Muscle of back (tissue), 13 donors: ENCODE measurements around the gene MS4A13. TPM values are rescaled to one million over a fixed set of nuclear protein-coding genes. Genes with fewer than 3 reads are reported as not detected.
A peak's percentile ranks its signal among the peaks of the same experiment; 100 is the strongest.
"Not testable (repeated sequence)": the region's sequence is repeated elsewhere in the genome, so short reads cannot be mapped to it uniquely, and the experiment has no call there.

ENCODE experiments used
- DNase-seq, 3 donors: peaks; one replicate each; pipeline versions ENCODE4 v3.0.0 to v3.0.0-alpha.2; 2013
- long read RNA-seq, 9 donors: transcript quantifications; one replicate each; lab custom pipeline, GENCODE V29; 2026
- polyA plus RNA-seq, 10 donors: library from polyadenylated mRNA; unstranded; fragments of 120-200 nt; gene quantifications; one replicate each; pipeline ENCODE4 v1.2.1, GENCODE V29; 2013; ENCODE audit not compliant: insufficient read length in 10 of 10

Gene MS4A13
- not detected for polyA plus RNA-seq
- long read RNA-seq, donor 1: 0 reads
- long read RNA-seq, donor 2: 0 reads
- long read RNA-seq, donor 3: 0 reads
- long read RNA-seq, donor 4: 0 reads
- long read RNA-seq, donor 5: 0 reads
- long read RNA-seq, donor 6: 0 reads
- long read RNA-seq, donor 7: 0 reads
- long read RNA-seq, donor 8: 0 reads
- long read RNA-seq, donor 9: 0 reads

GRCh38 chr11:60515144-60515855 lies at the start of gene MS4A13:
TSS of gene MS4A13 (plus strand) at chr11:60515392. CDS start at chr11:60518084, 2,692 bp downstream.
- DNase-seq: no peak

DNA sequence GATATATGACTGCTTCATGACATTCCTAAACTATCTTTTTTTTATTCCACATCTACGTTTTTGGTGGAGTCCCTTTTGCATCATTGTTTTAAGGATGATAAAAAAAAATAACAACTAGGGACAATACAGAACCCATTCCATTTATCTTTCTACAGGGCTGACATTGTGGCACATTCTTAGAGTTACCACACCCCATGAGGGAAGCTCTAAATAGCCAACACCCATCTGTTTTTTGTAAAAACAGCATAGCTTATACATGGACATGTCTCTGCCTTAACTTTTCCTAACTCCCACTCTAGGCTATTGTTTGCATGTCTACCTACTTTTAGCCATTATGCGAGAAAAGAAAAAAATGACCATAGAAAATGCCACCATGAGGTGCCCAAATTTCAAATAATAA lies 46.4 kb upstream of the MS4A13 start:
- no peak for DNase-seq

- DNase-seq: no peak
These were observed 45.5 kb upstream of the MS4A13 start for GRCh38 chr11:60469723-60470122.

- peak in 2 of 3 donors; percentile 16 to 18 for DNase-seq
These were observed 38.2 kb upstream of the MS4A13 start for GRCh38 chr11:60477035-60477445.

DNA sequence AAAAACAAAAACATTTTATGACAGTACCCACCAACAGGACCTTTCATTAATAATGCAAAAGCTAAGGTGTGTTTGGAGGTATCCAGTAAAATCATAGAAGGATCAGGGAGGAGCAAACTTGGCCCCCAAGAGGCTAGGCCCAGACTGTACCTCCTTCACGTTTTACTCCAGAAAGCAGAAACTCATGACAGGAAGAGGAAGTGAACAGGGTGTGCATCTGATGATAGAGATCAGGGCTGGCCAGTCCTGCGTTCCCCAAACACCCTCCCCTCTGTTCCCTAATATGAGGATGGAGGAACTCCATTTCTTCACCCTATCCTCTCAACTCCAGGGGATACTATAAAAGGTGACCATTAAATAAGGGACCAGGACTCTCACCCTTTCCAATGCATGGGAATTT lies 32.8 kb upstream of the MS4A13 start:
- no peak for DNase-seq

DNA sequence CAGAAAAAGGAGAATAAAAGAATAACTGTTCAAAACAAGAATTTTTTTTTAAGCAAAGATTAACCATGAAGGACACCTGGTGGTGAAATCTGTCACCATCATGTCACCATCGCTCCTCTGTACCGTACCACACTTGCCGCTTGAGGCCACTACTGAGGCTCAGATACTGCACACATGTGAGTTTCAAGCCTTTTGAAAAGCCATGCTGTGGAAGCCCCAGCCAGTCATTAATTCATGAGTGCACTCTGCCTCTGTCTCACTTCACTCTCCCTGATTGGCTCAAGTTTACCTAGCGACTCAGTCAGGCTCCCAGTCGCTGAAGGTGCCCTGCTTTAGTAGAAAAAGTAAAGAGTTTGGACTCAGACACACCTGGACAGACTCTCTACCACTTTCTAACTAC lies 29.2 kb upstream of the MS4A13 start:
- no peak for DNase-seq

- DNase-seq: no peak
These were observed 22.6 kb upstream of the MS4A13 start, which contains the start of gene MS4A12 for GRCh38 chr11:60492488-60493009. TSS of gene MS4A12 (plus strand) at chr11:60492778. CDS start at chr11:60497319, 4,541 bp downstream.

GRCh38 chr11:60493454-60493853 lies 21.7 kb upstream of the MS4A13 start:
- DNase-seq: no peak

GRCh38 chr11:60498399-60498798 lies 16.8 kb upstream of the MS4A13 start:
- peak in 1 of 3 donors; percentile 12 for DNase-seq

DNA sequence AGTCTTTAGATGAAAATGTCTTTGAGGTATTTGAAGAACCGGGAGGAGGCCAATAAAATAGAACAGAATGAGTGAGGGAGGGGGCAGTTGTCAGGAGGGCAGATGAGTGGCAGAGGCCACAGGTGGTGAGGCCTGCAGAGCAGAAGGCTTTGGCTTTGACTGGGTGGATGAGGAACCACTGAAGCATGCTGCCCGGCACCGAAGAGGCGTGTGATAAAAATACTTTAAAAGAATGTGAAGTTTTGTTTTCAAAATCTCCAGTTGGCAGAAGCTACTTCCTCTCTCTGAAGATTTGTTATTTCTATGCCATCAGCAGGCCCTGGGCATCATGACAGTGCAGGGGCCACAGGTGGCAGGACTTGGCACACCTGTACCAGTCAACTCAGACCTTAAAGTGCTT lies 16.3 kb upstream of the MS4A13 start:
- peak in 1 of 3 donors; percentile 6 for DNase-seq

DNA sequence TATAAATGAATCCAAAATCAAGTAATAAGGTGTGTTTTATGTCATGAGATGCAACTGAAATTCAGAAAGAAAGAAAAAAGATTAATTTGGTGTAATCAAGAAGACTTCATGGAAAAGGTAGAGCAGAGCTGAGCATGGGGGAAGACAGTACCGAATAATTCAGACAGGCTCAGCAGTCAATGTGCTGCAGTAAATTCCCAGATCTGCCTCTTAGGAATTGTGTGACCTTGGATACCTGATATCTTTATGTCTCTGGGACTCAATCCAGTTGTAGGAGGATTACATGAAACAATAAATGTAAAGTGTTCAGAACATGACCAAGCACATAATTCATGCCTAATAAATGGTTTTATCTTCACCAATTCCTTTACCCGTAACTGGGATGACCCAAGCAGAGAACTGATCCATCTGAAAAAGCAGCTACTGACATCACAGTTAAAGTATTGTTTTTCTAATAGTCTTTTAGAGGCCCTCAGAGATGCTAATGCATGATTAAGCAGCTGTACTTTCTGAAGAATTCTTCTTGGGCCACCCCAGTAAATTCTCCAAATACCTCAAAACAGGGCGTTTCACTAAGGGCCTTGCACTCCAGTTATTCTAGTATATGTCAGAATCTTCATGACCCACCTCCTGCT lies 14.8 kb upstream of the MS4A13 start:
- DNase-seq: peak in 1 of 3 donors; percentile 43

DNA sequence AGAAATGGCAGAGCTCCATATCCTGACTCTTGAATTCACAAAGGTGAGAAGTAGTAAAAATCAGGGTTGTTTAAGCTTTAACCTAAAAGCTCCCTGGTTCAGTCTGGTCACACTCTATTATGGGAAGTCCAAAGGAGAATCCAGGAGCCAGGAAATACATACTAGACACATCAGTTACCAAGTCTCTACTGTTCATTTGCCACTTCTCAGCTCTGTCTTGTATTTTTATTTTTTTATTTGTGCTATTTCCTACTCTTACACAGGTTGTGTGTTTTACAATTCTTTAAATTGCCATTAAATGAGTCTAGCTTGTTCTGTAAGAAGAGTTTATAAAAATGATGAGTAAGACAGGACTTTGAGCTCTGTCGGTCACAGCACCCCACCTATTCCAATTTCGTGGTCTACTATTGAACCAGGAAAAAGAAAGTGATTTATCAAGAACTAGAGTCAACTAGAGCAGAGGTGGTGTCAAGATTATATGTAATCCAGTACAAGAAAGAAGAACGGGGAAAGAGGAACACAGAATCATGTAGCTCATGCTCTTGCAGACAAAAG lies 12.9 kb upstream of the MS4A13 start:
- no peak for DNase-seq

- DNase-seq: no peak
These were observed 10.8 kb upstream of the MS4A13 start for GRCh38 chr11:60504219-60504905.

DNA sequence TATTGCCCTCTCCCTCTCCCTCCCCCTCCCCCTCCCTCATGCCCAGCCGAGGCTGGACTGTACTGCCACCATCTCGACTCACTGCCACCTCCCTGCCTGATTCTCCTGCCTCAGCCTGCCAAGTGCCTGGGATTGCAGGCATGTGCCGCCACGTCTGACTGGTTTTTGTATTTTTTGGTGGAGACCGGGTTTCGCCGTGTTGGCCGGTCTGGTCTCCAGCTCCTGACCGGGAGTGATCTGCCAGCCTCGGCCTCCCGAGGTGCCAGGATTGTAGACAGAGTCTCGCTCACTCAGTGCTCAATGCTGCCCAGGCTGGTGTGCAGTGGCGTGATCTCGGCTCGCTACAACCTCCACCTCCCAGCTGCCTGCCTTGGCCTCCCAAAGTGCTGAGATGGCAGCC lies 5.6 kb upstream of the MS4A13 start:
- DNase-seq: not testable (repeated sequence)

DNA sequence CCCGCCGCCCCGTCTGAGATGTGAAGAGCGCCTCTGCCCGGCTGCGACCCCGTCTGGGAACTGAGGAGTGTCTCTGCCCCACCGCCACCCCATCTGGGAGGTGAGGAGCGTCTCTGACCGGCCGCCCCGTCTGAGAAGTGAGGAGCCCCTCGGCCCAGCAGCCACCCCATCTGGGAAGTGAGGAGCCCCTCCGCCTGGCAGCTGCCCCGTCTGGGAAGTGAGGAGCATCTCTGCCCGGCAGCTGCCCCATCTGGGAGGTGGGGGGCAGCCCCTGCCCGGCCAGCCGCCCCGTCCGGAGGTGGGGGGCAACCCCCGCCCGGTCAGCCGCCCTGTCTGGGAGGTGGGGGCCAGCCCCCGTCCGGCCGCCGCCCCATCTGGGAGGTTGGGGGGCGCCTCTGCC lies 5.0 kb upstream of the MS4A13 start:
- DNase-seq: not testable (repeated sequence)

DNA sequence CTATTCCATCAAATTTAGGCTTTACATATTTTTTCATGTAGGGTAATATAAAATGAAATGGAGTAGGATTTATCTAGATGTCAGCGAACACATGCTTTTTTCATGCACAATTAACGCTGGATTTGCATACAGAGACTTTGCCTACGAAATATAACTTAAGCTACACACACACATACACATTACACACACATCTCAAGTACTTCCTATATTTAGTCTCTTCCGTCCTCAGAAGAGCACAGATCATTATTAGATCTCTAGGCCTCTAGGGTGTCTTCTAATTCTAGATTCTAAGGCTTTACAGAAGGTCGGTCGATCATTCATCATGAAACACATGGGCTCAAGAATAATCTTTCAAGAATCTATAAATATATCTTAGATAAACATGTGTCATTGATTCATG lies 3.8 kb upstream of the MS4A13 start:
- peak in 1 of 3 donors; percentile 27 for DNase-seq

DNA sequence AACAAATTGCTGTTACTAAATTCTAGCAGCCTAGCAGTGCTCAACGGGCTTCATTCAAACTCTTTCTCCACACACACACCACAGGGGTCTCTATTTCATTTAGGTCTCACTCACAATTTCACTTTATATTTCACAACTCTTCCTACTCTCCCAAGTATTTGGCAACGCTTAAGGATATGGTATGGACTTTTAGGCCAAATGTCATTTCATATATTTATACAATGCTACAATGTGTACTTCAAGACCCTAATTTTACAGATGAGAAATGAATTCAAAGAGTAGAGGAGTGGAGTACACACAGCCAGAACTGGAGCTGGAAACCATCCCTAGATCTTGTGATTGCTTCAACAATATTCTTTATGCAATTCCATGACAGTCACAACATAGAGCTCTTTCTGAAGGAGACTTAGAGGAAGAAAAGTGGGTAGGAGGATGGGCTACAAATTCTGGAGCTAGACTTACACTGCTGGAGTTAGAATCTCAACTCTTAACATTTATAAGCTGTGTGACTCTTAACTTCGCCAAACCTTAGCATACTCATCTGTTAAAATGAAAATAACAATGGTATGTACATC lies 2.5 kb upstream of the MS4A13 start:
- DNase-seq: peak in 2 of 3 donors; percentile 27 to 75

GRCh38 chr11:60513496-60514460 lies 1.4 kb upstream of the MS4A13 start:
- peak; percentile 65 to 82 (median 69) for DNase-seq

DNA sequence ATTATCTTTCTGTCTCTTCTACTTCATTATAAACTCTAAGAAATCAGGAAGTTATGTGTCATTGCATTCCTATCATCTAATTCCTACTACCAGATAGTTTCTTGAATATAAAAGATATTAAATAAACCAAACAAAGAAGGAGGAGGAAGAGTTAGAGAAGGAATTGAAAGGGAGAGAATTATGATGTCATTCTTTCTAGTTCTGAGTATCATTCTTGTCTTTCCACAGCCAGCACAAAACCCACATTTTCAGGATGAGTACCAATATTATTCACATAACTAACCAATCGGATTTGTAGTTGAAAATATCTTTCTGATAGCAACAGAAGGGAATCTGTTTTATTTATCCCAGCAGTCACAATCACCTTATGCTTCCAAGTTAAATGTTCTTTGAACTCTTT lies 13.3 kb downstream of the MS4A13 start:
- no peak for DNase-seq

DNA sequence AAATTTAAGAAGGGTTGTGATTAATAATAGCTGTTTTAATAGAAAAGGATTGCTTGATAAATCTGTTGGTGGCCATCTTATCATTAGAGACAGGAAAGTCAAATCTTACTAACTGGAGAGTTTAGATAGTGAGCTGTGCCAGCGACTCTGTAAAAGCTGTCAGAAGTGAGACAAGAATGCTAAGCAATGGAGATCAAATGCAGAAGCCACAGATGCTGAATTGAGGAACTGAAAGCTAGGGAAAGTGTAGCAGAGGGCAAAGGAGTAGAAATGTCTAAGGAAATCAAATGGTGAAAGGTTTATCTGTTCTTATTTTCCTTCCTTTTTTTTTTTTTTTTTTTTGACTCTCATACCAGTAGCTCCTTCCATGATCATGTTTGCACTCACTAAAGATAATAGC lies 13.7 kb downstream of the MS4A13 start:
- DNase-seq: peak in 1 of 3 donors; percentile 13
